ENCODE data around the gene INTS11.

Gene INTS11

DNA sequence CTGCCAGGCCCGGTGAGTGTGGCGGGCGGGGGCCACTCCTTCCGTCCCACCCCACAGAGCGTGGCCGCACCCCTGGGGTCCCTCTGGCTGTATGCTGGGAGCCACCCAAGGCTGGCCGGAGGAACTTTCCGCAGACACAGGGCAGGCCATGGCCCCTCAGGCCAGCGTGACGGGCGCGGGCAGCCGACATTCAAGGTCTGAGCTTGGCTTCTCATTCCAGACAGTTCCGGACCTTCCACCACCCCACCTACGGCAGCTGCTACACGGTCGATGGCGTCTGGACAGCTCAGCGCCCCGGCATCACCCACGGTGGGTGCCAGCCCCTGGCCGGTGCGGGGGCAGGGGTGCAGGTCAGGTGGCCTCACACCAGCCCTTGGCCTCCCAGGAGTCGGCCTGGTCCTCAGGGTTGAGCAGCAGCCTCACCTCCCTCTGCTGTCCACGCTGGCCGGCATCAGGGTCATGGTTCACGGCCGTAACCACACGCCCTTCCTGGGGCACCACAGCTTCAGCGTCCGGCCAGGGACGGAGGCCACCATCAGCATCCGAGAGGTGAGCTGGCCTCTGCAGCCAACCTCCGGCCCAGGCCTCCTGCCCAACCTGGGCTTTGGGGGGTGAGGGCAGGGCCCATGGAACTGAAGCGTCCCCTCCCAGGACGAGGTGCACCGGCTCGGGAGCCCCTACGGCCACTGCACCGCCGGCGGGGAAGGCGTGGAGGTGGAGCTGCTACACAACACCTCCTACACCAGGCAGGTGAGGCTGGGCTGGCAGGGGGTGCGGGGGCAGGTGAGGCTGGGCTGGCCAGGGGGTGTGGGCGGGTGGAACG, 37.0 kb downstream of the INTS11 start:
- in situ Hi-C loops (cut with MboI; ENCODE audit: low sequenced_read_pairs), result no loop called here

DNA sequence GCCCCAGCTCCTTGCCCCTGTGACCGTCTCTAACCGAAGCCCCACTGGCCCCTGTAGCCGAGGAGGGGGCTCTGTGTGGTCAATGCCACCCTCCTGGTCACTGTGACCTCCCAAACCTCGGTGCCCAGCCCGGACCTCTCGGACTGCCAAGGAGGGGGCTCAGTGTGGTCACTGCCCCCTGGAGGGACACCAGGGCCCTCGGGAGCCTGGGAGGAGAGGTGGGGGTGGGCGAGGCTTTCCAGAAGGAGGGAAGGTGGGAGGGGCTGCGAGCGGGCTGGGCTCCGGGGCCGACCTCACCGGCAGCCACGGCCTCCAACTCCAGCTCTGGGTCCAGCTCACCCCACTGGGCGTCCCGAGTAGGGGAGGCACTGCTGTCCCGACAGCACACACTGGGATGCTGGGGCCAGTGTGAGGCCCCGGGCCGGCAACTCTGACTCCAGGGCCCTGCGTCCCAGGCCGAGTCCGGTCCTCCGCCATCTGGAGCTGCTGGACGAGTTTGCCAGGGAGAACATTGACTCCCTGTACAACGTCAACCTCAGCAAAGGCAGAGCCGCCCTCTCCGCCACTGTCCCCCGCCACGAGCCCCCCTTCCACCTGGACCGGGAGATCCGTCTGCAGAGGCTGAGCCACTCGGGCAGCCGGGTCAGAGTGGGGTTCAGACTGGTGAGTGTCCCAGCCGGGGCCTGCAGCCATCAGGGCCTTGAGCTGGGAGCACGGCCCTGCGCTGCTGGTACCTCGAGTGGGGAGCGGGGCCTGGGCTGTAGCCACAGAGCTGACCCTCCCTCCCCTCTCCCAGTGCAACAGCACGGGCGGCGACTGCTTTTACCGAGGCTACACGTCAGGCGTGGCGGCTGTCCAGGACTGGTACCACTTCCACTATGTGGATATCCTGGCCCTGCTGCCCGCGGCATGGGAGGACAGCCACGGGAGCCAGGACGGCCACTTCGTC, 37.9 kb downstream of the INTS11 start:
- in situ Hi-C loops (cut with MboI; ENCODE audit: low sequenced_read_pairs), result no loop called here

DNA sequence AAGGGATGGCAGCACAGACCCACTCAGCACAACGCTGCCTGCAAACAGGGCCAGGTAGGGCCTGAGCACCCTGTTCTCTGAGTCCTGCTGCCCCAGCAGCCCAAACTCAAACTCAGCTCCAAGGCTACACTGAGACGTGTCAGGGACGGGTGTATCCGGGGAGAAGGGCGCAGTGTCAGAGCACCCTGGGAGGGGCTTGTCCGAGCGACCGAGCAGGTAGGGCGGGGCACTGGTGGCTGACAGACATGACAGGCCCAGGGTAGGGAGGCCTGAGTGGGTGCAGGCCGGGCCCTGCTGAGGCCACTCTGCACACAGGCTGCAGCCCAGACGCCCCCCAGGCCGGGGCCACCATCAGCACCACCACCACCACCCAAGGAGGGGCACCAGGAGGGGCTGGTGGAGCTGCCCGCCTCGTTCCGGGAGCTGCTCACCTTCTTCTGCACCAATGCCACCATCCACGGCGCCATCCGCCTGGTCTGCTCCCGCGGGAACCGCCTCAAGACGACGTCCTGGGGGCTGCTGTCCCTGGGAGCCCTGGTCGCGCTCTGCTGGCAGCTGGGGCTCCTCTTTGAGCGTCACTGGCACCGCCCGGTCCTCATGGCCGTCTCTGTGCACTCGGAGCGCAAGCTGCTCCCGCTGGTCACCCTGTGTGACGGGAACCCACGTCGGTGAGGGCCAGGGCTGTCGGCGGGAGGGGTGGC, 38.7 kb downstream of the INTS11 start:
- in situ Hi-C loops (cut with MboI; ENCODE audit: low sequenced_read_pairs), result no loop called here

DNA sequence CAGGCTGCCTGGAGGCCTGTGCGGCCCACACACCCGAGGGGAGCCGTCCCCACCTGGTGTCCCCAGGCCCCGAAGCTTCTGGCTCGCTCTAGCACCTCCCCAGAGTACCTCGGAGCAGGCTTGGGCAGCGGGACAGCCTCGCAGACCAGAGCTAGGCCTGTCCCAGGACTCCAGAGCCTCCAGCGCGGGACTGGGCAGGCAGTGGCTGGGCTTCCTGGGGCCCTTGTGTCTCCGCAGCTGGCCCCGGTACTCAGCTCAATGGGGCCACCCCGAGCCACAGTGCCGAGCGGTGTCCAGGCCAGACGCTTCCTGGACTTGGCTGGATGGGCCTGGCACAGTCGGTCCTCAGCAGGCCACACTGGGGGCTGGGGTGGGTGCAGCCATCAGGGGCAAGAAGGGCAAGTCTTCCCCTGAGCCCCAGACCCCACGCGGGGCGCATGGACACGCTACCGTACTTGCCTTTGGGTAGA, 39.3 kb downstream of the INTS11 start:
- in situ Hi-C loops (cut with MboI; ENCODE audit: low sequenced_read_pairs), result no loop called here

DNA sequence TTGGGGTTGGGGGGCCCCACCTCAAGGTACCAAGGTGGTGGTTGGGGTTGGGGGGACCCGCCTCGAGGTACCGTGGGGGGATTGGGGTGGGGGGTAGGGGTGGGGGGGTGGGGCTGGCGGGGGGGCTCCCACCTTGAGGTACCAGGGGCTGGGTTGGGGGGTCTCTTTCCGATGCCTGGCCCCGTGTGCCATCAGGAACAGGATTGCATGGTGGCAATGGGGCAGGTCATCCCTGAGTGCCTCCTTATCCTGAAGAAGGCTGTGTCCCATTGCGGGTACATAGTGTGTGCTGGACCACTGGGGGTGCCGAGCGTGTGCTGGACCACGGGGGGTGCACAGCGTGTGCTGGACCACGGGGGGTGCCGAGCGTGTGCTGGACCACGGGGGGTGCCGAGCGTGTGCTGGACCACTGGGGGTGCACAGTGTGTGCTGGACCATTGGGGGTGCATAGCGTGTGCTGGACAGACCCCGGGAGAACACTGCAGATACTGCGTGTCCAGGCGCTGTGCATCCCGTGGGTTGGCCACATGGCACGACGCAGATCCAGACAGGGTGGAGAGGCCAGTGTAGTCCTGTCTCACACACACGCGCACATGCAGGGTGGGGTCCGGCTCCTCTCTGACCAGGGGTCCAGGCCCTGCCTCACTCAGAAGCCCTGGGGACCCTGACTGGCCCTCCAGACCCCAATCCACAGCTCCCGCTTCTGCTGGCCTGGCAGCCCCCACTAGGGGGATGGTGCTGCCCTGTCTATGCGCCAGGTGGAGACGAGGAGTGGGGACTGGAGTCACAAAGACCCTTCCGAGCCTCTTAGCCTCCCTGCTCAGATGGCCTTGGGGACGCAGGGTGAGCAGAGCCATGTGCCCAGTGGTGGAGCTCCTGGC, 40.0 kb downstream of the INTS11 start:
- in situ Hi-C loops (cut with MboI; ENCODE audit: low sequenced_read_pairs), result no loop called here

DNA sequence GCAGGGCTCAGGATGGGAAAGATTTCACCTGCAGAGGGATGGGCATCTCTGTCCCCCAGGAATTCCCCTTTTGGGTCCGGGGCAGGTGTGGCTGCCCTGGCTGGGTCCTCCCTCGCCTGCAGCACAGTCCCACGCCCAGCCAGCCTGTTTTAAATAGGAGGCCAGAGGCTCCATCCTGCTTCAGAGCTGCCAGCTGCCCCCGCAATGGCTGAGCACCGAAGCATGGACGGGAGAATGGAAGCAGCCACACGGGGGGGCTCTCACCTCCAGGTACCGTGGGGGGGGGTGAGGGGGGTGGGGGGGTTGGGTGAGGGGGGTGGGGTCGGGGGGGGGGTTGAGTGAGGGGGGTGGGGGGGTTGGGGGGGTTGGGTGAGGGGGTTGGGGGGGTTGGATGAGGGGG, 40.6 kb downstream of the INTS11 start:
- in situ Hi-C loops (cut with MboI; ENCODE audit: low sequenced_read_pairs), result no loop called here

DNA sequence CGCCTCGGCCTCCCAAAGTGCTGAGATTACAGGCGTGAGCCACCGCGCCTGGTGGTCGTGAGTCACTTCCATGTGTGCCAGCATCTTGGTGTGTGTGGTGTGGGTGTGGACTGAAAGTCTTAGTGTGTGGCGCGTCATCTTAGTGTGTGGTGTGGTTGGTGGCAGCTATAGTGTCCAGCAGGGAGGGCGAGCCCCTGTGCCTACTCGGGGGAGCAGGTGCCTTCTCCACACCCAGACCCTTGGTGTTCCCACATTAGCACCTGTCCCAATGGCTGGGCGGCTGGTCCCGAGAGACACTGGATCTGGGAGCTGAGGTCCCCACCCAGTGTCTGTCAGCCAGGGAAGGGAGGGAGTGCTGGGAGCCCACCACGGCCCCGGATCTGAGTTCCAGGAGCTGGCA, 41.5 kb downstream of the INTS11 start:
- in situ Hi-C loops (cut with MboI; ENCODE audit: low sequenced_read_pairs), result no loop called here

GRCh38 chr1:1281533-1282321, 42.7 kb downstream of the INTS11 start:
- in situ Hi-C loops (cut with MboI; ENCODE audit: low sequenced_read_pairs), result no loop called here

GRCh38 chr1:1280782-1281481, 43.5 kb downstream of the INTS11 start:
- in situ Hi-C loops (cut with MboI; ENCODE audit: low sequenced_read_pairs), result no loop called here

DNA sequence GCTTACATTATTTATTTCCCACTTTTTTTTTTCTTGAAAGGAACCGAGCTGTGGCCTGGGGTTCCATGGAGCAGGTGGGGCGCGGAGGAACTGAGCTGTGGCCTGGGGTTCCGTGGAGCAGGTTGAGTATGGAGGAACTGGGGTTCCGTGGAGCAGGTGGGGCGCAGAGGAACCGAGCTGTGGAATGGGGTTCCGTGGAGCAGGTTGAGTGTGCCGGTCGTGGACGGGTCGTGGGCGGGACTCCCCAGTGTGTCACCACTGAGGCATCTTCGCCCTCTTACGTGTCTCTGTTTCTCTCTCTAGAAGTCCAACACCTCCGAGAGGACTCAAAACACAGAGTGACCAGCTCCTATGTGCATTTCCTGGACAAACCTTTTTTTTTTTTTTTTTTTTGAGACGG, 45.4 kb downstream of the INTS11 start:
- in situ Hi-C loops (cut with MboI; ENCODE audit: low sequenced_read_pairs), result no loop called here

GRCh38 chr1:1278620-1279019, 45.8 kb downstream of the INTS11 start:
- in situ Hi-C loops (cut with MboI; ENCODE audit: low sequenced_read_pairs), result no loop called here

DNA sequence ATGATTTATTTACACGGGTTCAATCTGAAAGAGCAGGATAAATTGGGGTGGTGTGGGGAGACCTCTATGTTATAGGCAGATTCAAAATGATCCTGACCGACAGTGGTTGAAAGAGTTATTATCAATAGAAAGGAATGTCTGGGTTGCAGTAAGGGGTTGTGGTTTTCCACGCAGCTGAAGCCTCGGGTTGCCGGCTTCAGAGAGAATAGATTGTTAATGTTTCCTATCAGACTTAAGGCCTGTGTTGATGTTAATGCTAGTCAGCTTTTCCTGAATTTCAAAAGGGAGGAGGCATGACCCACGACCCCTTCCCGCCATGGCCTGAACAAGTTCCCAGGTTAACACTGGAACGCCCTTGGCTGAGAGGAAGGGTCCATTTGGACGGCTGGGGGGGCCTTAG, 48.6 kb downstream of the INTS11 start:
- in situ Hi-C loops (cut with MboI; ENCODE audit: low sequenced_read_pairs), result no loop called here

- in situ Hi-C loops (cut with MboI; ENCODE audit: low sequenced_read_pairs), result no loop called here
Observed at GRCh38 chr1:1274931-1275431, 49.5 kb downstream of the INTS11 start.

GRCh38 chr1:1274299-1274930, 50.0 kb downstream of the INTS11 start:
- in situ Hi-C loops (cut with MboI; ENCODE audit: low sequenced_read_pairs), result no loop called here

GRCh38 chr1:1273512-1274298, 50.8 kb downstream of the INTS11 start, which contains the start of gene UBE2J2:
TSS of gene UBE2J2 (minus strand) at chr1:1273854. CDS start at chr1:1267992, 5,862 bp downstream.
- in situ Hi-C loops (cut with MboI; ENCODE audit: low sequenced_read_pairs), result no loop called here

GRCh38 chr1:1273209-1273511, 51.3 kb downstream of the INTS11 start:
- in situ Hi-C loops (cut with MboI; ENCODE audit: low sequenced_read_pairs), result no loop called here
